ENCODE results near the gene GJA4.

GJA4 gene

DNA sequence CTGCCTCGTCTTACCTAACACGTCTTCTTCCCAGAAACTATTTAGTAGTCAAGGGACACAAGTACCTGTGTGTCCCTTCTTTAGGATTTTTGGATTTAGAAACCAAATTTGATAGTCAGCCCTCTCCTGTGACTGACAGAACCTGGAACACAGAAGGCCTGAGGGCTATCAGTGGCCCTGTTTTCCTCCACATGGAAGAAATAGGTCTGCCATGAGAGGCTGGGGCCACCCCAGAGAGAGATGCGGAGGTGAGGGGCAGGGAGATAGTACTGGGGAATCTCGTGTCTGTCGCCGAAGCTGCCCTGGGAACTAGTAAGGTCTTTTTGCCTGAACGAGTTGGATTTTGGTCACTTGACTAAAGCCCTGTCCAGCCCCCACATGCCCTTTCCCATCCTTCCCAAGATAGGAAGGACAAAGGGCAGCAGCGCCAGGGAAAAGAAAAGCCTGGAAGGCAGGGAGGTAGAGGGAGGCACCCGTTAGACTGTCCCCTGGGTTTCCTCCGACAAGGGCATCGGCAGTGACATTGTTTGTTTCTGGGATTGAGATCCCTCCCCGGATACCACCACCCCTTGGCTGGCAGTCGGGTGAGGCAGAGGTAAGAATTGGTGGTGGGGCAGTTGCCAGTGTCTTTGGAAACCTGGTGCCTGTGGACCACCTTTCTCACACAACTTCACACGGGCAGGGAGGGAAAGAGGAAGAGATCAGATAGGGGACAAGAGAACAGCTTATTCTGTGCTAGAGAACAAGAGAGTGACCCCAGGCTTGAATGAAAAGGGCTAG is 46.9 kb downstream of the GJA4 start:
- TF ChIP-seq, protein P1, sequence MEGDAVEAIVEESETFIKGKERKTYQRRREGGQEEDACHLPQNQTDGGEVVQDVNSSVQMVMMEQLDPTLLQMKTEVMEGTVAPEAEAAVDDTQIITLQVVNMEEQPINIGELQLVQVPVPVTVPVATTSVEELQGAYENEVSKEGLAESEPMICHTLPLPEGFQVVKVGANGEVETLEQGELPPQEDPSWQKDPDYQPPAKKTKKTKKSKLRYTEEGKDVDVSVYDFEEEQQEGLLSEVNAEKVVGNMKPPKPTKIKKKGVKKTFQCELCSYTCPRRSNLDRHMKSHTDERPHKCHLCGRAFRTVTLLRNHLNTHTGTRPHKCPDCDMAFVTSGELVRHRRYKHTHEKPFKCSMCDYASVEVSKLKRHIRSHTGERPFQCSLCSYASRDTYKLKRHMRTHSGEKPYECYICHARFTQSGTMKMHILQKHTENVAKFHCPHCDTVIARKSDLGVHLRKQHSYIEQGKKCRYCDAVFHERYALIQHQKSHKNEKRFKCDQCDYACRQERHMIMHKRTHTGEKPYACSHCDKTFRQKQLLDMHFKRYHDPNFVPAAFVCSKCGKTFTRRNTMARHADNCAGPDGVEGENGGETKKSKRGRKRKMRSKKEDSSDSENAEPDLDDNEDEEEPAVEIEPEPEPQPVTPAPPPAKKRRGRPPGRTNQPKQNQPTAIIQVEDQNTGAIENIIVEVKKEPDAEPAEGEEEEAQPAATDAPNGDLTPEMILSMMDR (IDR thresholded peaks at IDR 0.05; ENCODE audit: insufficient read depth, missing control alignments): no peak
- no peak for FAIRE-seq
- DNase-seq (ENCODE audit: insufficient read length, low spot score): no peak

DNA sequence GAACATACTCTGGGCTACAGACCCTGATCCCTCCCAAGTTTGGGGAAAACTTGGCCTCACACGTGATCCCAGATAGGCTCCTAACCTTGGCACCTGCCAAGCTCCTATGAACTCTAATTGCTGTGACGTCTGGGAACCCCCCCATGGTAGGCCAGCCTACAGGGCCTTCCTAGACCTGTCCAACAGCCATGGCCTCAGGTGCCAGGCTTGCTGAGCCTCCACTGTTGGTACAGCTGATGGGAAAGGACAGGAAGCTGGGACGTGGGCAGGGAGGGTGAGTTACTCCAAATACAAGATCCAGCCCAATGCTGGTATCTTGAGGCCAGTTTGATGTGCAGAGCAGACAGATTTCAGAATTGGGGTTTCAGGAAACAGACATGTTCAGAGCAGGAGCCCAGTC is 47.6 kb downstream of the GJA4 start:
- TF ChIP-seq, protein P1 (IDR thresholded peaks at IDR 0.05; ENCODE audit: insufficient read depth, missing control alignments): no peak
- no peak for DNase-seq (ENCODE audit: insufficient read length, low spot score)
- no peak for FAIRE-seq

DNA sequence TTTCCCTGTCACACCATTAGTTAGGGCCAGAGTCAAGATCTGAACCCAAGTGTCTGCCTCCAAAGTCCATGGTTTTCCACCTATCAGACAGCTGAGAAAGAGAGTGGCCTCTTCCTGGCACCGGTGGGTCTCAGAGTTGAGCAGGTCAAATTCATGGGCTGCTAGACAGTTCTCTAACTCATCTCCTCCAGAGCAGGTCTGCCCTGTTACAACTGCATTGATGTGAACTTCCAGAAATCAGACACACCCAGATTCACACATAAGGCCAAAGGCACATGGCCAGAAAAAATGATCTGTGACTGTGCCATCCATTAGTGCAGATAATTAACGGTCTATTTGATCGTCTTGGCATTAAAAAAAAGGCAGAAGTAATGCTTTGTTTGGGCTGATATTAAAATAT is 49.3 kb downstream of the GJA4 start:
- TF ChIP-seq, protein P1 (IDR thresholded peaks at IDR 0.05; ENCODE audit: insufficient read depth, missing control alignments): no peak
- FAIRE-seq (no peak), DNase-seq (ENCODE audit: insufficient read length, low spot score) (no peak)

GRCh38 chr1:34842952-34843371 is 50.2 kb downstream of the GJA4 start:
- TF ChIP-seq, protein P1 (IDR thresholded peaks at IDR 0.05; ENCODE audit: insufficient read depth, missing control alignments): no peak
- no peak for DNase-seq (ENCODE audit: insufficient read length, low spot score)

DNA sequence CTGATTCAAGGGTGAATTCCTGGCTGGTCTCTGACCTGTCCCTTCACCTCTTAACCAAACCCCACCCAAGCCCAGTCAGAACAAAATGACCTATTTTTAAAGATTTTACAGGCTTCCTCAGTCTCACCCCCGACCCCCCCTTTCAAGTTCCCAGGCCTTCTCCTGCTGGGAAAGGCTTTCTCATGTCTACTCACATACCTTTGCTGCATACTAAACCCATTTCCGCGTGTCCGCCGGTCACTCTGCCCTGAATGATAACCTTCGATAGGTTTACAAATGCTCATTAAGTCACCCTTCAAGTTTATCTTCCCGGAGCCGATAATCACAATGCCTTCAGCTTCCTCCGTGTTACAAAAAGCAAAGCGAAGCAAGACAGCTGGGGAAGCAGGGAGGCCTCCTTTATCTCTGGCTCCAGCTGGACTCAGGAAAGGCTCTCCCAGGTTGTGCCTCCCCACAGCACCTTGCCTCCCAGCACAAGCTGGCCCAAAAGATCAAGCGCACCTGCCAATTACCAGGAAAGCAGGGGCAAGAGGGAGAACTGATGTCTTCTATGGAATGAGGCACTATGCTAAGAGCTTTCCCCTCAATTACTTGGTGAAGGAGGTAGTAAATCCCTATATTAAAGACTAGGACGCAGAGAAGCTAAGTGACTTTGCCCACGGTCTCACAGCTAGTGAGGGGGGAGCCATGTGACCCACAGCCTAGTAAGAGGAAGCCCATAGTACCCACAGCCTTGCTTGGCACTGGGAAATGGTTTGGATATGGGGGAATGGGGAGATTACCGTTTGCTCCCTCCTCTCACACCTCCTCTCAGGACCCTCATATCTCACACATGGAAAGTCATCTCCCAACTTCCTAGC is 50.8 kb downstream of the GJA4 start:
- no peak for FAIRE-seq

More at GRCh38 chr1:34842952-34843371, 50.2 kb downstream of the GJA4 start:
- no peak for FAIRE-seq

DNA sequence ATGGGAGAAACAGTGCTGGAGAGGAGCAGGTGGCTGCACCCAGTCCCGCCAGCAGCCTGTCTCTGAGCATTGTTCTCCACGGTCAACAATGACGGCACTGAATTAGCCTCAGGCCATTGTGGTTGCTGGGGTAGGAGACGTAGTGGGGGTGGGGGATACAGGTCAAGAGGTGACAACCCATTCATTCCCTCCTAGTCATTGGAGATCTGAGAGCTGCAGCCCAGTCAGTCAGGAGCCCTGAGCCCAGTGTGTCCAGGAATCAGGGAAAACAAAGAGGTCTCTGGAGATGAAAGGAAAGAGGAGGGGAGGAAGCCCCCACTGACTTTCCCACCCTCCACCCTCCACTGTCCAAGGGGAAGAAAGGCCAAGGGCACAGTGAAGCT is 51.4 kb downstream of the GJA4 start:
- no peak for FAIRE-seq
- DNase-seq (ENCODE audit: insufficient read length, low spot score): no peak

More for the DNA sequence above, 50.8 kb downstream of the GJA4 start:
- no peak for DNase-seq (ENCODE audit: insufficient read length, low spot score)
- TF ChIP-seq, protein P1 (IDR thresholded peaks at IDR 0.05; ENCODE audit: insufficient read depth, missing control alignments): no peak

More for the DNA sequence above, 51.4 kb downstream of the GJA4 start:
- TF ChIP-seq, protein P1 (IDR thresholded peaks at IDR 0.05; ENCODE audit: insufficient read depth, missing control alignments): no peak

Measured in D721Med (cell line).